GM12865 (cell line): Measurements from ENCODE around the gene DLG2.

Source experiments
- DNase-seq: peaks from one replicate; pipeline ENCODE4 v3.0.0; 2010; ENCODE audit warnings: low read depth
- H3K4me3 ChIP-seq: 2 replicates; pipeline ENCODE4 v1.5.1; 2011; ENCODE audit warnings: mild to moderate bottlenecking, low read depth, low read length, control low read depth
- TF ChIP-seq, protein P1 (sequence below): IDR thresholded peaks from 2 replicates; pipeline ENCODE4 v1.5.1; 2011; ENCODE audit warnings: low read length, control low read depth, low read depth, inconsistent platforms; ENCODE audit not compliant: insufficient read depth; ENCODE audit errors: missing control alignments

DLG2 gene

DNA sequence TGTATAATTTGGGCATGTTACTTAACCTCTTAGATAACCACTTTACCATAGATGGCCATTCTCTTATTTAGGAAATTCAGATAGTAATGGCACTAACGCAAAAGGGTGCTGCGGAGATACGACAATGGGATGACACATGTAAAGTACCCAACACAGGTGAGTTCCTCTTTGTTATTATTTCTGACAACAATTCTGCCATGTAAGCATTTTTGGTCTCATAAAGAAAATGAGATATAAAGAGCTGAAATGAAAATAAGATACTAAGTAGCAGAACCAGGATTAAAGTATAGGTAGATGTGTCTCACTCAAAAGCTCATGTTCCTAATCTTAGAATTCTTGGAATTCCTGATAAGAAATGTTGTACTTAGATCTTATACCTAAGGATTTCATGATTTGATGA, 2080.8 kb downstream of the DLG2 start:
- TF ChIP-seq, protein P1, sequence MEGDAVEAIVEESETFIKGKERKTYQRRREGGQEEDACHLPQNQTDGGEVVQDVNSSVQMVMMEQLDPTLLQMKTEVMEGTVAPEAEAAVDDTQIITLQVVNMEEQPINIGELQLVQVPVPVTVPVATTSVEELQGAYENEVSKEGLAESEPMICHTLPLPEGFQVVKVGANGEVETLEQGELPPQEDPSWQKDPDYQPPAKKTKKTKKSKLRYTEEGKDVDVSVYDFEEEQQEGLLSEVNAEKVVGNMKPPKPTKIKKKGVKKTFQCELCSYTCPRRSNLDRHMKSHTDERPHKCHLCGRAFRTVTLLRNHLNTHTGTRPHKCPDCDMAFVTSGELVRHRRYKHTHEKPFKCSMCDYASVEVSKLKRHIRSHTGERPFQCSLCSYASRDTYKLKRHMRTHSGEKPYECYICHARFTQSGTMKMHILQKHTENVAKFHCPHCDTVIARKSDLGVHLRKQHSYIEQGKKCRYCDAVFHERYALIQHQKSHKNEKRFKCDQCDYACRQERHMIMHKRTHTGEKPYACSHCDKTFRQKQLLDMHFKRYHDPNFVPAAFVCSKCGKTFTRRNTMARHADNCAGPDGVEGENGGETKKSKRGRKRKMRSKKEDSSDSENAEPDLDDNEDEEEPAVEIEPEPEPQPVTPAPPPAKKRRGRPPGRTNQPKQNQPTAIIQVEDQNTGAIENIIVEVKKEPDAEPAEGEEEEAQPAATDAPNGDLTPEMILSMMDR: no peak
- no peak overlapping the region for H3K4me3 ChIP-seq
- DNase-seq: no peak

DNA sequence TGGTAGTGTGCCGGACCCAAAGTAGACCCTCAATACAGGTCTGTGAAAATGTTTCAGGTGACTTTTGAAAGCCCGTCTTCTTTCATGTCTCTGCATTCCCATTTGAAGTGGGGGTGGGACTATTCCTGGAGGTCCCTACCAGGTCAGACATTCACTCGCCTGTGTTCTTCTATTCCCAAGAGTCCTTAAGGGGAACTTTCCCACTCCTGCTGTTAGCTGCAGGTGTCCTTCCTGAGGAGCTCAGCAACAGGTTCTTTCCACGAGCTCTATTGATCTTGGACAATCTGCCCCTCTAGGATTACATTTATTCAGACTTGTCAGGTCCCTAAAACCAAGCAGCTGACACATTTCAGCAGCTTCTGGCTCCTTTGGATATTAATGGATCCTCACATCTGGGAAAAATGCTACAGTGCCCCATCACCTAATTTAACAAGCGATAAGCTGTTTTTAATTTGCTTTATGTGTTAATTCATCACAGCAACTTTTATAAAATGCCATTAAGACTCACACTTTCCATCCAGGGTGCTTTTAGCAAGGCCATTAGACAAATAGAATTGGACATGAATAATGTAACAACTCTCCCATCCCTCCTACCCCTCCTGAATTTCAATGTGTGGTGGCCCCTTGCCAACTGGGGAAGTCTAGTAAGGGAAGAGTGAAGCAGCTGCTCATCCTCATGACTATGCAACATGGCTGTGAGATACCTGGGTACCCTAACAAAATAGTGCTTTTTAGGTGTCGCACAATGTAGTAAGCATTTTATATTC, 2081.5 kb downstream of the DLG2 start:
- TF ChIP-seq, protein P1: no peak
- DNase-seq: no peak
- H3K4me3 ChIP-seq: no peak overlapping the region

DNA sequence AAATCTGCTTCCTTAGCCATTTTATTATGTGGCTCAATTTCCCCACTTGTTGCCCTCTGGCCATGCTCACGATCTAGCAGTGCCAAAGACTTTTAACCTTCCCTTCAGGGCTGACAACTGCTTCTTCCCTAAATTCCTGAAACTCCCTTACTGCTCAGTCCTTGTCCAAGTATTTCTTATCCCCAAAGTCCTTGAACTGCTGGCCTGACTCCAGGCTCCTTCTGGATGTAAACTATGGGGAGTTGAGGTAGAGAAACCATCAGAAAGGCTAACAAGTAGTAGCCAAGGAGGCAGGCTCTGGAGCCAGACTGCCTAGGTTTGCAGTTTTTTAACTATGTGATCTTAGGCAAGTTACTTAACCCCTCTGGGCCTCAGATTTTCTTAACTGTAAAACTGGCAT, 2082.3 kb downstream of the DLG2 start:
- TF ChIP-seq, protein P1: no peak
- no peak overlapping the region for H3K4me3 ChIP-seq
- no peak for DNase-seq

DNA sequence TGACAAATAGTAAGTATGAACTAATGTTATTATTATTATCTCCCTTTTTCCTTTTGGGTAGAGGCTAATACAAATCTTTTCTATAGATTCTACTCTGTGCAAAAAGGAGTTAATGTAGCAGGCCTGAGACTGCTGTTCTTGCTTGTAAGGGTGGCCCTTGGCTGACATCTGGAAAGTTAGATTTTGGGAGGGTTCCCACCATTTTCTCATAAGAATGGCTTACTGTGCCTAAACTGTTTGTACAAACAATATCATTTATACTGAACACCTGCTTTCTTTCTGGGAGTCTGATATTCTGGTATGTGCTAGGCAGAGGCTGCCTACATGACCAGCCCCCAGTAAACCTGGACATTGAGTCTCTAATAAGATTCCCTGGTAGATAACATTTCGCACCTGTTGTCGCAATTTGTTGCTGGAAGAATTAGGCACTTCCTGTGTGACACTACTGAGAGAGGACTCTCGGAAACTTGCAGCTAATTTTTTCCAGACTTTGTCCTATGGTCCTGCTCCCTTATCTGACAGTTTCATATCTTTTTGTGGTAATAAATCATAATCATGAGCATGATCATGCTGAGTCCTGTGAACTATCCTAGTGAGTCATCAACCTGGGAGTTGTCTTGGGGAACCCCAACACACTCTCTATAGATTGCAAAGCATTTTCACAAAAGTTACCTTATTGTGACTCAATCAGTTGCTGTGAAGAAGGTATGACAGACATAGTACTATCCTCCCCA, 2083.3 kb downstream of the DLG2 start:
- TF ChIP-seq, protein P1: no peak
- no peak overlapping the region for H3K4me3 ChIP-seq
- DNase-seq: no peak

DNA sequence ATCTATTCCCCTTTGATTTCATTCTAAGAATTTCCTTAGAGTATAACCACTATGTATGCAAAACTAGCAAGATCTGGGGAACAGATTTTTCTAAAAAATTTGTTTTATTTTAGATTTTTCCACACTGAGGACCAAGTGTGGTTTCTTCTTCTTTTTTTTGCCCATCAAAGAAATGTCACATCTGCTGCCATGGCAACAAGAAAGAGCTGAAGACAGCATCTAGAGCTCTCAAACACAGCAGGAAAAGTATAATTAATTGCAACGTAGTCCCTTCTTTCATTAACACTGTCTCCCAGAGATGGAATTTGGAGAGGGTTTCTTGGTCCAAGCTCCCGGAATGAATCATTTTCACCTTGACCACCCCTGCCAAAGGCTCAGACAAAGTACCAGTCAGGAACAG, 2084.3 kb downstream of the DLG2 start:
- DNase-seq: no peak
- TF ChIP-seq, protein P1: no peak
- no peak overlapping the region for H3K4me3 ChIP-seq

DNA sequence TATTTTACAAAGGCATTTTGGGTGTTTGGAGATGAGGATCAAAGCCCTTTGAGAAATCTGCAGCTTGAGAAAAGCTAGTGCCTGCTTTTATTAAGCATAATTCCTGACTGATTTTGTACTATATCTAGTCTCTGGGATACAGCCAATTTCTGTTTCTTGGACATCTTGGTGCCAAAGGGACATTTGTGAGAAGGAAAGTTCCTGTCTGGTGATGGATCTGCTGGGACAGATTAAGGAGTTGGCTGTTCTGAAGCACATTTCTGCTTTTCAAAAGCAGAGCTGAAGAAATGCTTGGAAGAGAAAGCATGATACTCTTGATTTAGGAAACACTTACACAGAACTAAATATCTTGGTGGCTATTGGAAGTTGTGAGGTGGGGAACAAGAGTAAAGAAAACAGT, 2086.4 kb downstream of the DLG2 start:
- H3K4me3 ChIP-seq: no peak overlapping the region
- TF ChIP-seq, protein P1: no peak
- DNase-seq: no peak
